ENCODE data around the gene MASTL.

MASTL gene

GRCh38 chr10:27225642-27226257 lies 70.6 kb downstream of the MASTL start:
- no peak for DNase-seq

- no peak for DNase-seq
These were observed 74.9 kb downstream of the MASTL start for GRCh38 chr10:27230022-27230421.

- no peak for DNase-seq
These were observed 80.6 kb downstream of the MASTL start for GRCh38 chr10:27235706-27236105.

All from hematopoietic multipotent progenitor cell treated with erythropoietin and hydrocortisone succinate and interleukin-3 and kit ligand, for 4 days (in vitro differentiated cells).